Measurements from ENCODE around the gene REG4. TPM values are rescaled to one million over a fixed set of nuclear protein-coding genes. Genes with fewer than 3 reads are reported as not detected.

The REG4 gene
- total and polyA plus RNA-seq, 4 donors = 0.08 to 0.19 (median 0.15) TPM; not detected in 1

DNA sequence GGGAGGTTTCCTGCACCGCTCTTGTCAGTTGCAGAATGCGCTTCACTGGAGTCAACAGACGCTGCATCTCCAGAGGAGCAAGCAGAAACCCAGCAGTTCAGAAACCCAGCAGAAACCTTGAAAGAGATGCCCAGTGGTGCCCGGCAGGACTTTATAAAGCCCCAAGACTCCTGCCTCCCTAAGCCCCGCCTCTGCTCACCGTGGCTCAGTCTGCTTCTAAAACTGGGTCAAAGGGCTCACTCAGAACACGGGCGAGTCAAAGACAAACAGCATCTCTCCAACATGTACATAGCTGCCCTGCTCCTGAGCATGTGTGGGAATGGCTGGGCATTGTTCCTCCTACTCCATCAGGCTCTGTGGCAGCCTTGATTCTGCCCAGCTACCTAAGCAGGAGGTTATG, 42.5 kb downstream of the REG4 start, which contains the start of gene HMGCS2 (continued):
- TF ChIP-seq, protein P1, sequence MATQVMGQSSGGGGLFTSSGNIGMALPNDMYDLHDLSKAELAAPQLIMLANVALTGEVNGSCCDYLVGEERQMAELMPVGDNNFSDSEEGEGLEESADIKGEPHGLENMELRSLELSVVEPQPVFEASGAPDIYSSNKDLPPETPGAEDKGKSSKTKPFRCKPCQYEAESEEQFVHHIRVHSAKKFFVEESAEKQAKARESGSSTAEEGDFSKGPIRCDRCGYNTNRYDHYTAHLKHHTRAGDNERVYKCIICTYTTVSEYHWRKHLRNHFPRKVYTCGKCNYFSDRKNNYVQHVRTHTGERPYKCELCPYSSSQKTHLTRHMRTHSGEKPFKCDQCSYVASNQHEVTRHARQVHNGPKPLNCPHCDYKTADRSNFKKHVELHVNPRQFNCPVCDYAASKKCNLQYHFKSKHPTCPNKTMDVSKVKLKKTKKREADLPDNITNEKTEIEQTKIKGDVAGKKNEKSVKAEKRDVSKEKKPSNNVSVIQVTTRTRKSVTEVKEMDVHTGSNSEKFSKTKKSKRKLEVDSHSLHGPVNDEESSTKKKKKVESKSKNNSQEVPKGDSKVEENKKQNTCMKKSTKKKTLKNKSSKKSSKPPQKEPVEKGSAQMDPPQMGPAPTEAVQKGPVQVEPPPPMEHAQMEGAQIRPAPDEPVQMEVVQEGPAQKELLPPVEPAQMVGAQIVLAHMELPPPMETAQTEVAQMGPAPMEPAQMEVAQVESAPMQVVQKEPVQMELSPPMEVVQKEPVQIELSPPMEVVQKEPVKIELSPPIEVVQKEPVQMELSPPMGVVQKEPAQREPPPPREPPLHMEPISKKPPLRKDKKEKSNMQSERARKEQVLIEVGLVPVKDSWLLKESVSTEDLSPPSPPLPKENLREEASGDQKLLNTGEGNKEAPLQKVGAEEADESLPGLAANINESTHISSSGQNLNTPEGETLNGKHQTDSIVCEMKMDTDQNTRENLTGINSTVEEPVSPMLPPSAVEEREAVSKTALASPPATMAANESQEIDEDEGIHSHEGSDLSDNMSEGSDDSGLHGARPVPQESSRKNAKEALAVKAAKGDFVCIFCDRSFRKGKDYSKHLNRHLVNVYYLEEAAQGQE (IDR thresholded peaks at IDR 0.05) = peak; percentile 96

GRCh38 chr1:119767486-119767885, 43.8 kb downstream of the REG4 start:
- TF ChIP-seq RXRA (IDR thresholded peaks at IDR 0.05) (peak in 1 of 2 donors; percentile 6), SP1 (IDR thresholded peaks at IDR 0.05) (no peak)
- no peak for DNase-seq (ENCODE audit: low spot score)
- WGBS = 32% methylated on average over 2 of the region's 2 CpGs
- Histone ChIP-seq H3K27me3 (ENCODE audit: control insufficient read depth in 4 of 4, insufficient read depth in 4 of 4, low read length in 3 of 4) (no peaks in the 10 kb centered on the region), H3K27ac (ENCODE audit: low read depth in 1 of 2, low read length in 2 of 2) (peak overlapping the region; percentile 47 to 77), H3K4me1 (ENCODE audit: control insufficient read depth in 4 of 4, insufficient read depth in 4 of 4, low read length in 3 of 4) (peaks cover 6 to 62% (median 40%) of the 10 kb centered on the region in 4 donors), H3K9ac (ENCODE audit: low read depth in 1 of 2, low read length in 2 of 2) (peak overlapping the region; percentile 94 to 99), H3K9me3 (ENCODE audit: control insufficient read depth in 4 of 4, low read length in 3 of 4) (no peaks in the 10 kb centered on the region), H3K4me3 (ENCODE audit: low read depth in 1 of 3, low read length in 3 of 3) (peak overlapping the region; percentile 73 to 92 (median 78)), H3K36me3 (ENCODE audit: control insufficient read depth in 4 of 4, insufficient read depth in 3 of 4, low read depth in 1 of 4, low read length in 3 of 4) (peaks cover 0 to 20% (median 5%) of the 10 kb centered on the region in 4 donors)

- Histone ChIP-seq H3K4me1 (ENCODE audit: control insufficient read depth in 4 of 4, insufficient read depth in 4 of 4, low read length in 3 of 4) (peaks cover 6 to 54% (median 36%) of the 10 kb centered on the region in 4 donors), H3K27ac (ENCODE audit: low read depth in 1 of 2, low read length in 2 of 2) (peak overlapping the region; percentile 69 to 77), H3K9me3 (ENCODE audit: control insufficient read depth in 4 of 4, low read length in 3 of 4) (no peaks in the 10 kb centered on the region), H3K4me3 (ENCODE audit: low read depth in 1 of 3, low read length in 3 of 3) (peak overlapping the region; percentile 73 to 92 (median 78)), H3K36me3 (ENCODE audit: control insufficient read depth in 4 of 4, insufficient read depth in 3 of 4, low read depth in 1 of 4, low read length in 3 of 4) (peaks cover 0 to 22% (median 8%) of the 10 kb centered on the region in 4 donors), H3K27me3 (ENCODE audit: control insufficient read depth in 4 of 4, insufficient read depth in 4 of 4, low read length in 3 of 4) (no peaks in the 10 kb centered on the region), H3K9ac (ENCODE audit: low read depth in 1 of 2, low read length in 2 of 2) (peak overlapping the region; percentile 94 to 99)
- peak; percentile 61 for DNase-seq (ENCODE audit: low spot score)
- TF ChIP-seq, protein P2, sequence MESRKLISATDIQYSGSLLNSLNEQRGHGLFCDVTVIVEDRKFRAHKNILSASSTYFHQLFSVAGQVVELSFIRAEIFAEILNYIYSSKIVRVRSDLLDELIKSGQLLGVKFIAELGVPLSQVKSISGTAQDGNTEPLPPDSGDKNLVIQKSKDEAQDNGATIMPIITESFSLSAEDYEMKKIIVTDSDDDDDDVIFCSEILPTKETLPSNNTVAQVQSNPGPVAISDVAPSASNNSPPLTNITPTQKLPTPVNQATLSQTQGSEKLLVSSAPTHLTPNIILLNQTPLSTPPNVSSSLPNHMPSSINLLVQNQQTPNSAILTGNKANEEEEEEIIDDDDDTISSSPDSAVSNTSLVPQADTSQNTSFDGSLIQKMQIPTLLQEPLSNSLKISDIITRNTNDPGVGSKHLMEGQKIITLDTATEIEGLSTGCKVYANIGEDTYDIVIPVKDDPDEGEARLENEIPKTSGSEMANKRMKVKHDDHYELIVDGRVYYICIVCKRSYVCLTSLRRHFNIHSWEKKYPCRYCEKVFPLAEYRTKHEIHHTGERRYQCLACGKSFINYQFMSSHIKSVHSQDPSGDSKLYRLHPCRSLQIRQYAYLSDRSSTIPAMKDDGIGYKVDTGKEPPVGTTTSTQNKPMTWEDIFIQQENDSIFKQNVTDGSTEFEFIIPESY (IDR thresholded peaks at IDR 0.05) = peak; percentile 69
- TF ChIP-seq RXRA (IDR thresholded peaks at IDR 0.05) (peak; percentile 56 to 85), GABPA (IDR thresholded peaks at IDR 0.05 in 1 of 2, conservative IDR thresholded peaks at IDR 0.05 in 1 of 2) (no peak), SP1 (IDR thresholded peaks at IDR 0.05) (peak; percentile 89), EGR1 (IDR thresholded peaks at IDR 0.05; ENCODE audit: low read depth in 2 of 2) (no peak), NR2F2 (IDR thresholded peaks at IDR 0.05) (peak; percentile 48), TAF1 (conservative IDR thresholded peaks at IDR 0.05) (peak; percentile 98), CTCF (IDR thresholded peaks at IDR 0.05; ENCODE audit: low read depth, low read length, missing input control) (no peak), HNF4G (IDR thresholded peaks at IDR 0.05) (peak; percentile 73), FOXA2 (IDR thresholded peaks at IDR 0.05) (peak; percentile 85), YY1 (IDR thresholded peaks at IDR 0.05) (peak; percentile 86), JUND (IDR thresholded peaks at IDR 0.05) (peak; percentile 22 to 77), RAD21 (IDR thresholded peaks at IDR 0.05) (peak; percentile 39 to 41), FOXA1 (IDR thresholded peaks at IDR 0.05) (peak; percentile 57), HNF4A (conservative IDR thresholded peaks at IDR 0.05) (peak; percentile 88)
- TF ChIP-seq, protein P3, sequence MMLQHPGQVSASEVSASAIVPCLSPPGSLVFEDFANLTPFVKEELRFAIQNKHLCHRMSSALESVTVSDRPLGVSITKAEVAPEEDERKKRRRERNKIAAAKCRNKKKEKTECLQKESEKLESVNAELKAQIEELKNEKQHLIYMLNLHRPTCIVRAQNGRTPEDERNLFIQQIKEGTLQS (IDR thresholded peaks at IDR 0.05) = peak; percentile 16
- TF ChIP-seq, protein P4, sequence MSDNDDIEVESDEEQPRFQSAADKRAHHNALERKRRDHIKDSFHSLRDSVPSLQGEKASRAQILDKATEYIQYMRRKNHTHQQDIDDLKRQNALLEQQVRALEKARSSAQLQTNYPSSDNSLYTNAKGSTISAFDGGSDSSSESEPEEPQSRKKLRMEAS (IDR thresholded peaks at IDR 0.05) = peak; percentile 58
- TF ChIP-seq, protein P1 (IDR thresholded peaks at IDR 0.05) = peak; percentile 93
- WGBS = 18% methylated on average over 4 of the region's 4 CpGs
Measured at GRCh38 chr1:119766374-119766794, 44.9 kb downstream of the REG4 start.

Measured in liver (tissue), 9 donors.